HG03432 (cell line): ENCODE measurements around the gene BMPR1A.
"Not testable (repeated sequence)": the region's sequence is repeated elsewhere in the genome, so short reads cannot be mapped to it uniquely, and the experiment has no call there.

ENCODE experiments used
- ATAC-seq: cut with Tn5 transposase; IDR thresholded peaks from one replicate; pipeline ENCODE4 v1.9.1; 2021; ENCODE audit warnings: mild to moderate bottlenecking, moderate library complexity; ENCODE audit not compliant: unreplicated experiment

The BMPR1A gene

GRCh38 chr10:86833969-86834368 lies 77.5 kb downstream of the BMPR1A start:
- no peak for ATAC-seq

GRCh38 chr10:86836044-86836443 lies 79.6 kb downstream of the BMPR1A start:
- no peak for ATAC-seq

GRCh38 chr10:86837663-86838062 lies 81.2 kb downstream of the BMPR1A start:
- ATAC-seq, result no peak

GRCh38 chr10:86840498-86840897 lies 84.1 kb downstream of the BMPR1A start:
- no peak for ATAC-seq

GRCh38 chr10:86846088-86846487 lies 89.7 kb downstream of the BMPR1A start:
- no peak for ATAC-seq

- ATAC-seq, result no peak
Measured at GRCh38 chr10:86848747-86849146, 92.3 kb downstream of the BMPR1A start.

GRCh38 chr10:86849181-86849894 lies 92.9 kb downstream of the BMPR1A start:
- peak; percentile 83 for ATAC-seq

- no peak for ATAC-seq
Measured at GRCh38 chr10:86850481-86850880, 94.1 kb downstream of the BMPR1A start.

- no peak for ATAC-seq
Measured at GRCh38 chr10:86851328-86852207, 95.1 kb downstream of the BMPR1A start.

GRCh38 chr10:86853582-86853981 lies 97.2 kb downstream of the BMPR1A start:
- not testable (repeated sequence) for ATAC-seq

GRCh38 chr10:86855513-86855912 lies 99.1 kb downstream of the BMPR1A start:
- ATAC-seq, result no peak

GRCh38 chr10:86856156-86856555 lies 99.7 kb downstream of the BMPR1A start:
- no peak for ATAC-seq

- ATAC-seq, result no peak
Measured at GRCh38 chr10:86857128-86857721, 100.8 kb downstream of the BMPR1A start.

GRCh38 chr10:86858011-86858410 lies 101.6 kb downstream of the BMPR1A start:
- no peak for ATAC-seq

GRCh38 chr10:86861351-86861750 lies 104.9 kb downstream of the BMPR1A start:
- no peak for ATAC-seq

GRCh38 chr10:86862373-86862772 lies 106.0 kb downstream of the BMPR1A start:
- no peak for ATAC-seq

GRCh38 chr10:86862786-86863483 lies 106.5 kb downstream of the BMPR1A start:
- ATAC-seq, result no peak

- no peak for ATAC-seq
Measured at GRCh38 chr10:86863484-86863842, 107.0 kb downstream of the BMPR1A start.

GRCh38 chr10:86865011-86865811 lies 108.8 kb downstream of the BMPR1A start:
- not testable (repeated sequence) for ATAC-seq

GRCh38 chr10:86867149-86867548 lies 110.7 kb downstream of the BMPR1A start:
- no peak for ATAC-seq
